Lower leg skin (tissue), 4 donors: ENCODE data around the gene THAP6. TPM values are rescaled to one million over a fixed set of nuclear protein-coding genes. Genes with fewer than 3 reads are reported as not detected.

ENCODE experiments used
- DNase-seq, 2 donors: peaks; one replicate each; pipeline ENCODE4 v3.0.0-alpha.2; 2019; ENCODE audit warnings: low spot score in 2 of 2
- H3K4me3 ChIP-seq: fragments of 200-600 bp; sonication (generic); 2 replicates; pipeline ENCODE4 v1.5.1; 2017; ENCODE audit warnings: mild to moderate bottlenecking, low read depth; ENCODE audit not compliant: poor library complexity, severe bottlenecking
- CTCF ChIP-seq, 3 donors: fragments of 450-650 bp; IDR thresholded peaks; one replicate each; pipeline ENCODE4 v1.5.1; 2016; ENCODE audit warnings: antibody characterized with exemption in 3 of 3, mild to moderate bottlenecking in 3 of 3, moderate library complexity in 2 of 3
- POLR2A ChIP-seq, 2 donors: fragments of 450-650 bp; IDR thresholded peaks; one replicate each; pipeline ENCODE4 v1.6.1; 2016 to 2017; ENCODE audit warnings: antibody characterized with exemption in 2 of 2, mild to moderate bottlenecking in 1 of 2, moderate library complexity in 1 of 2
- WGBS, 2 donors: methylation state at CpG; one replicate each; pipeline ENCODE4 v1.1.5; 2018; 5-methylcytosine and 5-hydroxymethylcytosine counted together
- intact Hi-C: fragments of 100-400 bp; cut with DNase I; formaldehyde crosslinking; loops from one replicate; pipeline ENCODE4 v1.15.0; 2023; ENCODE audit warnings: low total_unique reads
- total RNA-seq, 4 donors: library from RNA; depleted of rRNA; stranded (reverse); fragments of >200 nt; gene quantifications; one replicate each; pipeline ENCODE4 v1.1.0, GENCODE V29; 2016

The THAP6 gene
- total RNA-seq, 4 donors from 2014 or later: 8.8 to 19.7 (median 11.6) TPM

GRCh38 chr4:75555294-75556164 is 41.3 kb downstream of the THAP6 start, which contains the start of gene ODAPH:
Gene ODAPH (plus strand): TSS chr4:75556066. CDS start chr4:75556083, 17 bp downstream.
- TF ChIP-seq CTCF (IDR thresholded peaks at IDR 0.05) (no peak), POLR2A (IDR thresholded peaks at IDR 0.05) (no peak)
- intact Hi-C loops: no loop called here
- 61 to 63% methylated on average over 9 of the region's 9 CpGs for WGBS, 2 donors
- no peak for DNase-seq
- H3K4me3 ChIP-seq: no peak within 1 kb of the TSS

GRCh38 chr4:75557696-75558095 is 43.4 kb downstream of the THAP6 start:
- no peak for DNase-seq
- 85 to 88% methylated on average over 8 of the region's 8 CpGs for WGBS, 2 donors
- no peak for TF ChIP-seq POLR2A (IDR thresholded peaks at IDR 0.05)
- TF ChIP-seq CTCF (IDR thresholded peaks at IDR 0.05): no peak

GRCh38 chr4:75561789-75562188 is 47.5 kb downstream of the THAP6 start:
- intact Hi-C loops: no loop called here
- WGBS, 2 donors: 61 to 70% methylated on average over 8 of the region's 8 CpGs
- DNase-seq: no peak
- H3K4me3 ChIP-seq: no peak overlapping the region
- no peak for TF ChIP-seq CTCF (IDR thresholded peaks at IDR 0.05)
- TF ChIP-seq POLR2A (IDR thresholded peaks at IDR 0.05): no peak

More at GRCh38 chr4:75557696-75558095, 43.4 kb downstream of the THAP6 start:
- intact Hi-C loops: no loop called here
- H3K4me3 ChIP-seq: no peak overlapping the region

- intact Hi-C loops: no loop called here
- no peak for TF ChIP-seq POLR2A (IDR thresholded peaks at IDR 0.05)
- TF ChIP-seq CTCF (IDR thresholded peaks at IDR 0.05): no peak
- 85 to 89% methylated on average over 11 of the region's 11 CpGs for WGBS, 2 donors
- H3K4me3 ChIP-seq: no peak overlapping the region
- DNase-seq: no peak
Observed at GRCh38 chr4:75564023-75564422, 49.8 kb downstream of the THAP6 start.

GRCh38 chr4:75565481-75565880 is 51.2 kb downstream of the THAP6 start:
- intact Hi-C loops: no loop called here
- TF ChIP-seq POLR2A (IDR thresholded peaks at IDR 0.05): no peak
- no peak for TF ChIP-seq CTCF (IDR thresholded peaks at IDR 0.05)
- DNase-seq: no peak
- no peak overlapping the region for H3K4me3 ChIP-seq
